H4 (cell line): Measurements from ENCODE around the gene LRIG1. TPM values are rescaled to one million over a fixed set of nuclear protein-coding genes. Genes with fewer than 3 reads are reported as not detected.
A peak's percentile ranks its signal among the peaks of the same experiment; 100 is the strongest.
"Not testable (repeated sequence)": the region's sequence is repeated elsewhere in the genome, so short reads cannot be mapped to it uniquely, and the experiment has no call there.

Source experiments
- DNase-seq: peaks from one replicate; pipeline ENCODE4 v3.0.0-alpha.2; 2015; ENCODE audit warnings: low spot score
- total RNA-seq: library from RNA; depleted of rRNA; stranded (reverse); fragments of >200 nt; shearing (Covaris generic); gene quantifications from 2 replicates; pipeline ENCODE4 v1.2.3, GENCODE V29; 2014

LRIG1 gene
- total RNA-seq, 1 experiment from 2014 or later, result 5.0 TPM

DNA sequence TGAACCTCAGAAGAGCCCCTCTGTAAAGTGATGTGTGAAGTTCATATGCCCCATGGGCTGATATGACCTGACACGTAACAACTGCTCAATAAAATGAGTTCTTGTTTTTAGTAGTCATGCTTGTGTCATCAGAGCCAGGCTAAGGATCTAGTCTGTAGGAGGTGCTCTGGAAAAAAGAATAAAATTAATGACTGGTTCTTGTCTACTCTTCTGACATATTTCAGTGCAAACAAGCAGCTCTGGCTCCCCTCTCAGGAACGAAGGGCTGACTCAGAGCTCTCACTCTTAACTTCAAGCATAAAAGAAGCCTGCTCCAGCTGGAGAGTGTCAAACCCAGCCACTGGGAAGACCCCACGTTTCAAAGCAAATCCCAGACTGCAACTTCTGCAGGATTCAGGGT lies 77.0 kb downstream of the LRIG1 start:
- DNase-seq, result no peak

DNA sequence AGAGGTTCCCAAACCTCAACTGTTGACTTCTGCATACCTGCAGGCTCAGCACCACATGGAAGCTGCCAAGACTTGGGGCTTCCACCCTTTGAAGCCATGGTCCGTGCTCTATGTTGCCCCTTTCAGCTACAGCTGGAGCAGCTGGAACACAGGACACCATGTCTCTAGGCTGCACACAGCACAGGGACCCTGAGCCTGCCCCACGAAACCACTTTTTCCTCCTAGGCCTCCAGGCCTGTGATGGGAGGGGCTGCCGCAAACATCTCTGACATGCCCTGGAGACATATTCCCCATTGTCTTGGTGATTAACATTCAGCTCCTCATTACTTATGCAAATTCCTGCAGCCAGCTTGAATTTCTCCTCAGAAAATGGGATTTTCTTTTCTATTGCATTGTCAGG lies 78.9 kb downstream of the LRIG1 start:
- not testable (repeated sequence) for DNase-seq

DNA sequence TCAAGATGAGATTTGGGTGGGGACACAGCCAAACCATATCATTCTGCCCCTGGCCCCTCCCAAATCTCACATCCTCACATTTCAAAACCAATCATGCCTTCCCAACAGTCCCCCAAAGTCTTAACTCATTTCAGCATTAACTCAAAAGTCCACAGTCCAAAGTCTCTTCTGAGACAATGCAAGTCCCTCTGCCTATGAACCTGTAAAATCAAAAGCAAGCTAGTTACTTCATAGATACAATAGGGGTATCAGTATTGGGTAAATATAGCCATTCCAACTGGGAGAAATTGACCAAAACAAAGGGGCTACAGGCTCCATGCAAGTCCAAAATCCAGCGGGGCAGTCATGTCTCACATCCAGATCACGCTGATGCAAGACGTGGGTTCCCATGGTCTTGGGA lies 79.7 kb downstream of the LRIG1 start:
- not testable (repeated sequence) for DNase-seq

DNA sequence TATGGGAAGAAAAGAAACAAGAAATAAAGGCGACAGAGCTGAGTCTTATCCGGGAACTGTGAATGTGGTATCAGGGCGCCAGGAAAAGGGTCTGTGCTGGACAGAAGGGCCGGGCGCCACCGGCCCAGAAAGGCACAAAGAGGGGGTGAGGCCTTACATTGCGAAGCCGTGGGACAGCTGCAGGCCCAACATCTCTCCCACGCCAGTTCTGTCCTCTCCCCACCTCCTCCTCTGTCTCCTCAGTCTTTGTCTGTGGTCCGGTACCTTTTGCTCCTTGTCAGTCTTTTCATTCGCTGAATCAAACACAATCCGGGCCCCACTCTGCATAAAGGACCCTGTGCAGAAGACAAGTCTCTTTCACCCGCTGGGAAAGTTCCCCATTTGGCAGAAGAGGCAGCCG lies 81.8 kb downstream of the LRIG1 start:
- no peak for DNase-seq

DNA sequence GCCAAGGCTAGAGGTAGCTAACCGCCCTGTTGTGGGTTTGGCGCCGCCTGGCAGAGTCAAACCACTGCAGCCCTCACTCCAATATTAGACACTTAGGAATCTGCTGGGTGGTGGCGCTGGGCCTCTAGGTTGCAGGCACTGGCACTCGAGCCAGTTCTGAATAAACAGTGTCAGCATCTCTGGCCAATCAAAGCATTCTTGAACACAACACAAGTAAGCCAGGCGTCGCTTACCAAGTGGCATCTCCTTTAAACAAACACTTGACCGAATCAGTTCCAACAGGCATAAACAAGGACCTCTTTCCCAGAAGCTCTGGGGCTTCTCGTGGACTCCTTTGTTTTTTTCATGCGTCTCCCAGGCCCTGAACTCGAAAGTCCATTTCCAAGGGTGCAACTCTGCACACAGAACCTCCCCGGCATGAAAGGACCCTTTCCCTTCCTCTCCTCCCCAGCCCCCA lies 82.3 kb downstream of the LRIG1 start:
- peak; percentile 86 for DNase-seq

DNA sequence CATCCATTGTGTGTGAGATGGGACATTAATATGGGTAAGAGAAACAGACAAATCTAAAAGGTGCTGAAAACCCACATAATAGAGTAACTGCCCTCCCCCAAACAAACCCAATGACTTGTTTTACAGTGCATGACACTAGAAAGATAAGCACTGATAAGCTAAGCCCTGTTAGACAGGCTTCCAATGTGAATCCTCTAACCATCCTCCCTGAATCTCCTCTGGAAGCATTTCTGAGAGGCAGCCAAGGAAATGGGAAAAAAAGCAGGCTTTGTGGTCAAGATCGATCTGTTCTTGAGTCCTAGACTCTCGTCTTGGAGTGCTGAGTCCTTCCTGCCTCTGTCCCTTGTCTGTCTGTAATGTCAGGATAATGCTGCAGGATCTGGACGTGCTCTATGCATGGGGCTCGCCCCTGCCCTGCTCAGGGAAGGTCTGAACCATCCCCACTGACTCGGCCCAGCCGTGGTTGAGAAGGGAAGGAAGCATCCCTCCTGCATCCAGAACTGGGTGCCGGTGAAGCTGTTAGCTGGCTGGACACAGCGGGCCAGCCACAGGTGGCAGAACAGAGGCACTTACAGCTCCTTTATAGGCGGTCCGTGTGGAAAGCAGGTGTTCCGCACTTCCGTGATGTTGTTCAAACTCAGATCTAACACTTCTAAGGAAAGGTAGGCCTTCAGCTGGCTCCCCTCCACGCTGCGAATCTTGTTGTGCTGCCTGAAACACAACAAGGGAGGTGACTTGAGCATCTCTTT lies 84.1 kb downstream of the LRIG1 start:
- DNase-seq, result no peak

DNA sequence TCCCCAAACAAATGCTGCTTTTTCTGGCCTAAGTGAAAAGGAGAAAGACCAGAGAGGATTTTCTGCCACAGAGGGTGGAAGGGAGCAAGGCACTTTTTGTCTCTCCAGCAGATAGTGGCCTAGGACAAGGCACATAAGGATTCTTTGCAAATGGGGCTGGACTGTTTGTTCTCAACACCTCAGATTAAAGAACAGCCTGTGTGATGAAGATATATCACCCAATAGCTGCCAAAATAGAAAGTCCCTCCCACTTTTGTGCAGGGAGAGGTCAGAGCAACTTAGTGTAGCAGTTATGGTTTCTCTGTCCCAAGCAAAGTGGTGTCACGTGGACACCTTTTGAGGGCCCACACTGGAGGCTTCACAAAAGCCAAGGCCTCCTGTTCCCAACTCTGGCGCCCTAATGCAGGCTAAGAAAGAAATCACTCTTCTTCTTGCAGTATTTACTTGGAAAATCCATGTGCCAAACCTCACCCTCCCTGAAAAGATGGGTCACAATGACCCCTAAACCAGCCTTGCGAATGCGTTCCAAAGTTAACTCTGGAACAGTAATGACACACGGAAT lies 84.9 kb downstream of the LRIG1 start:
- DNase-seq, result no peak

DNA sequence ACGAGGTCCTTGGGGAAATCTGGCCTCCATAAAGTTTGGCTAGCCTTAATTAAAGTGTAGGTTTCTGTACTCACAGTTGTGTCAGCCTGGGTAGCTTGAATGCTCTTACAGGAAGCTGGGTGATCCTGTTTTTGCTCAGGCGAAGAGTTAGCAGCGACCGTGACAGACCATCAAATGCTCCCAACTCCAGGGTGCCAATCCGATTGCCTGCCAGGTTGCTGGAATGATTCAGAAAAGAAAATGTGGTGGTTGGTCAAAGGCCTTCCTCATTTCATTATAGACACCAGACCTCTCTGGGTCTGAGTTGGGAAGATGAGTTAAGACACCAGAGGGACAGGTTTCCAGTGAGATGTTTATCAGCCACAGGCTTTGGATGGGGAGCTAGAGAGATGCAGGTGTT lies 86.0 kb downstream of the LRIG1 start:
- DNase-seq, result no peak

DNA sequence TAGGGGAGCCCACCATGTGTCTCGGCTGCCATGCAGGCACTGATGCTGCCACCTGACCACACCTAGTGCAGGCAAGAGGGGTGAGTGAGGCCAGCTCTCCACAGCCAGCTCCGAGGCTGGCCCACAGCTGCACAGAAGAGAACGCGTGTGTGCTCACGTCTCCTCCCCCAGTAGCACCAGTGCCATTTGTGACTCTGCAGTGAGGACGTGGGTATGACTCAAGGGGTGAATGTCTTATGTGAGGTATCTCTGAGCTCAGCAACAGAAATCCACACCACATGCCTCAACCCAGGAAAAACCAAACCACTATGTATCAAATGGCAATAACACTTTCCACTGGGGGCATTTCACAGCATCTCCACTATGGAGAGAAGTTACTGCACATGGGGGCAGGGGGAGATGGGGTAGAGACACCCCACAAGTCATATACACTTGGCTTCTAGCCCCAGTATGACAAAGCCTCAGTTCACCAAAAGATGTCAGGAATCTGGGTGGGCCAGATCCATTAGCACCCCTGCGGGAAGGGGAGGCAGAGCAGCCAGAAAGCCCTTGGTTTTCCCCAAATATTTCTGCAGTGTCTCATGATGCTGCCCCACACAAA lies 87.6 kb downstream of the LRIG1 start:
- peak; percentile 13 for DNase-seq

DNA sequence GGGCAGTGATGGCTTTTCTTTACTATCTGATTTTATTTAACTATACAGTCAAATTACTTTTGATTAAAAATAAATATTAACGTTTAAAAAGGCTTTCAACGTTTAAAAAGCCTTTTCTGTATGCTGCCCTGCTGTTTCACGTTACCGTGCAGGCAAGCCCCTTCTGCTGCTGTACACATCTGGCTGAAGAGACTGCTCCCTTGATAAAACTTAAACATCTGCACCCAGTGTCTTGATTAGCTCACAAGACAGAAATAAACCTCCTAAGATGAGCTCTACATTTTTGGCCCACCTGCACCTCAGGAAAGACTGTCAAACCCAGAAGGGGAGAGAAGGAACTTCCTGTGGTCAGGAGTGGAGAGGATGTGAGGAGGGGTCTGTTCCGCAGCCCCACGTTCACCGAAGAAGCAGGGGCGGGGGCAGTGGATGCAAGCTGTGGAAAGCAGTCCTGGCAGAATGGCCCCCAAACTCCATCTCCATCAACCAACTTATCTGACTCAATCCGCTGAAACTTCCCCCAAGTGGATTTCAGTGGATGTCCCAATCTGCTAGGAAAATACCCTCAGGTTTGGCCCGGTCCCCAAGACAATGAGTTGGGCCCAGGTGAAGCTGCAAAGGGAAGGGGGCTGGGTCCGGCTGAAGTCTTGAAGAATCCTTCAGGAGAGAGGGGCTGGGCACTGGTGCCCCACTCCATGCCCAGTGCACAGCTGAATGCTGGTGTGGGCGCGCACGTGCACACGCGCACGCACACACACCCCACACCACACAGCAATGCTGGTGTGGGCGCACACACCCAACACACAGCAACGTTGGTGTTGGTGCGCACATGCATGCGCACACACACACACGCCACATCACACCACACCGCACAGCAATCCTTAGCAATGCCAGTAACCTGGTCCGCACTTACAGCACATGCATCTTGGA lies 88.6 kb downstream of the LRIG1 start:
- DNase-seq, result no peak

DNA sequence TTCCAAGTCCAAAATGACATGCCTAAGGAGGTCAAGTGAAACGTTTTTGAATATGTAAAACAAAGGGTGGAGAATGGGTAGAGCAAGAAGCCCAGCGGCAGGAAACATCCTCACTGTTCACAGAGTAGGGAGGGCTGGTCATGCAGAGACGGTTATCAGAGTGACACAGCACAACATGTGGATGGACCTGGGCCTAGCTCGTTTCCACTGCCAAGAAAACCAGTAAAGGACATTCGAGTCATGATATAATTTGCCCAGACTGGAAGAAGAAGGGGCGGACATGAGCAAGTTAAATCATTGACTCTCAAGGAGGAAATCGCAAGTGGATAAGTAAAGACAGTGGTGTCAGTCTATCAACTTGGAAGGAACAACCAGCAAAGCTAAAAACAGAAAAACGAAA lies 89.3 kb downstream of the LRIG1 start:
- DNase-seq, result no peak

DNA sequence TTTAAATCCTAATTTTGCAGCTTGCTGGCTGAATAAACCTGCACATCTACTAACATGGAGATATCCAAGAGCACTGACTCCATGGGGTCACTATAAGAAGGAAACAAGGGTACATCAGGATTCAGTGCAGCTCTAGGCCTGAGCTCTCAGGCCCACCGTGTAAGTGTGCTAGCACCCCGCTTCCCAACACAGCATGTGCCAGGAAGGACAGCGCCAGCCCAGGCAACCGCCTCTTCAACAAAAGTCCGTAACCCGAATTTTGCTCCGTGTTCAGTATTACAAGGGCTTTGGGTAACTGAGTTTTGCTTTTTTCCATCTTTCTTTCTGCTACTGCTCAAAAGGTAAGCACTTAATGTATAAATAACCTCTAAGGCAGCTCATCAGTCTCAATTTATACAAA lies 89.8 kb downstream of the LRIG1 start:
- no peak for DNase-seq

DNA sequence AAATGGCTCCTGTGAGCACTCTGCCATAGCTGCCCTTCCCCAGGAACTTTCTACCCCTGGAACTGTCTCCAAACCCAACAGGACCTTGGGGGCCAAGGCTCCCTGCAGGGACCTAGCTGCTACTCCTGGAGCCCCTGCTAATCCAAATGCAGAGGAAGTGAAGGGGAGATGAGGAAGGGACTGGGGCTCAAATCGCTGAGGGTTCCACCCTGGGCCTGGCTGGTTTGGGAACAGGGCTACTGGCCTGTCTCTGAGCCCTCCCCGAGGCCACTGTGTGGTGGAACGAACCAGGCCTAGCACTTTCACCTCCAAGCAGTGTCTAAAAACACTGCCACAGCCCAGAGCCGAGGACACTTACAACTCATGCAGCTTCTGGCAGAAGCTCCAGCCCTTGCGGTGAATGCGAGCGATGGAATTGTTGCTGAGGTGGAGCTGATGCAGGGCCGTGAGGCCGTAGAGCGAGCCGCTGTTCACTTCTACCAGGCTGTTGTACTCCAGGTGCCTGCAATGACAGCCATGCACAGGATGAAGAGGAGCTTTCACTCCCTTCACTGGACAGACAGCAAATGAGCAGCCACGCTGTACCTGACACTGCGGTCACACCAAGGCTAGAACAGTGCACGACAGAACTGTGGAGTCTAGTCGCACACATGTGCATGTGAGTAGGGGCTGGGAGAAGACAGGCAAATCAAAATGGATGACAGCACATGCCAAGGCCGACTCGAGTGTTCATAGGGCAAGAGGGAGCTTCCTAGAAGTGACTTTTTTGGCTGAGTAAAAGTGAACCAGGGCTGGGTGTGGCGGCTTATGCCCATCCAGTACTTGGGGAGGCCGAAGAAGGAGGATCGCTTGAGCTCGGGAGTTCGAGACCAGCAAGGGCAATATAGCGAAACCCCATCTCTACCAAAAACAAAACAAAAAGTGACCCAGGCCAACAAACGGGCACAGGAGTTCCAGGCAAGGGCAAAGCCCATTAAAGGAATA lies 90.8 kb downstream of the LRIG1 start:
- DNase-seq, result no peak

DNA sequence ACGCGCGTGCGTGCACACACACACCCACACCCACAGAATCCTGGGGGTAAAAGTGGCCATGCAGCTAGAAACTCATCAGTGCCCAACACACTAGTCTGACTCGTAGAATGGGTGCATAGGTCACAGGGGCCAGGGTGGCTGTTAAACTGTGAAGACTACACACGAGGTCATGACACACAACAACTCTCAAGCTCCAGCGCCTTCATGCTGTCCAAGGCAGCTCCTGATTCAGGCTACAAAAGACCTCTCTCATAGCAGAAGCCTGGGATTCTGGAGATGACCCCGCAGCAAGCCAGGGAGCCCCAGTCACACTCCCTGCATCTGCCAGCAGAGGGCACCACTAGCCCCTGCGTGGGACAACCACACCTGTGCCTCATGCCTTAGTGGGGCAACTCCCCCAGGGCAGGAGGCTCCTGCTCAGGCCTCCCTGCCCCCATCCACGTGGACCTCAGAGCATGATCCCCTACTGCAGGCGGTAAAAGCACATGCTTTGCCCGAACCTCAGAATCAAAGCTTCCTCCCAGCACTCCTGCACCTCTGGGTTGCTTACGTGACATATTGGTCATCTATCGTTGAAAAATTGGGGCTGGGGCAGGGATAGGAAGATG lies 93.1 kb downstream of the LRIG1 start:
- peak; percentile 30 for DNase-seq

DNA sequence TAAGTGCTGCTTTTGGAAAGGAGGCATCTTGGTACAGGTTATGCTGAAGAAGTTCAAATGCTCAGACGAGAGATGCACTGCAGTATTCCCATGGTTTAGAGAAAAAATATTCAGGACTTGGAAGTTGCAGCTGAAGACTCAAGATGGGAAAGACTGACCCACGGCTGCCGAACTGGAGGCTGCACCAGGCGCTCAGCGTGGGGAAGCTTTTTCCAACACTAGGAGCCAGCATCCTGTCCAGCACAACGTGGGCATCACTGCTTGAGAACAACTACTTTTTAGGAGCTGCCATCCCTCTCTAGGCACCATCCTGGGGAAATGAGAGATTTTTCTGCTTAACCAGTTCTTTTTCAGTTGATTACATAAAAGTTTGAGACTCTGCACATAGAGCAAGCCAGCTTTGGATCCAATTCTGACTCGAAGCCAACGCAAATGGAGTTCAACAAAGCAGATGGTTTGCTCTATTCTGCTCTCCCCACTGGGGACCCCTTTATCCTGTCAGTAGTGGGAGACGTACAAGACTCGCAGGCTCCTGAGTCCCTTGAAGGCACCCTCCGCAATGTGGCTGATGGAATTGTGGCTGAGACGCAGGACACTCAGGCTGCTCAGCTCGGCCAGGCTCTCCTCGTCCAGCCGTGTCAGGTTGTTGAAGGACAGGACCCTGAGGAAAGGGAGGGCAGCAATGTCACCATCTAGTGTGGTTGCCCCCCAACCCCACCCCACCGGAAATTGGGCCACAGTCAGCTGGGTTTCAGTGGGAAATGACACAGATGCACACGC lies 93.8 kb downstream of the LRIG1 start:
- no peak for DNase-seq

DNA sequence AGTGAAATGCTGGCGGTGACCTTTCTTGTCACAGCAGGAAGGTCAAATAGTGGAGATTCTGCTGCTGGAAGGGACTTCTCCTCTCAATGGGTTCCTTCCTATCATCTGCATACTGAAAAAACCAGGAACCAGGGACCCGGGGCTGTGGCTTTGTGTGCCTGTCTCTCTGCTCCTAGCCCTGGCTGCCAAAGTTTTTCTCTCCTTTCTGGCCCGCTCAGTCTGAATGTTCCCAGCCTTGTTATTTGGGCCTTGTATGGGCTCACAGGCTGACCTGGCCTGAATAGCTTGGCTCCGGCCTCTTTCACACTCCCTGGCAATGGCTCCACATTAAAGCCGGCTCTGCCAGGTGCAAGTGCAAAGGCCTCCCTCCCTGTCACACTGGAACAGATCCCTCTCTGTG lies 94.7 kb downstream of the LRIG1 start:
- no peak for DNase-seq

DNA sequence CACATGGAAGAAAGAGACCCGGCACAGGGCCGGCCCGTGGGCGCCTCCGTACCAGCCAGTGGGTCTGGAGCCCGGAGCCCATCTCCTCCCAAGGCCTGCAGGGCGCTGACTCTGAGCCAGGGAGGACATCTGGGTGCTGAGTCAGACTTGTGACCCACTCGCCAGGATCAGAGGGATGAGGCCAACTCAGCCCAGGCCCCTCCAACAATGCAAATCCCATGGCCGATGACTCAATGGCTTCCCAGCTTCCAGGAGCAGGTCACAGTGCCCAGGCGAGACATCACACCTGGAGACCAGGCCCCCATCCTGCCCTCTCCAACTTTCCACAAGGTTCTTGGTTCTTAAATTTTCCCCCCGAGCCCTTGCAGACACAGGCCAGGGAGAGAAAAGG lies 95.1 kb downstream of the LRIG1 start:
- no peak for DNase-seq

DNA sequence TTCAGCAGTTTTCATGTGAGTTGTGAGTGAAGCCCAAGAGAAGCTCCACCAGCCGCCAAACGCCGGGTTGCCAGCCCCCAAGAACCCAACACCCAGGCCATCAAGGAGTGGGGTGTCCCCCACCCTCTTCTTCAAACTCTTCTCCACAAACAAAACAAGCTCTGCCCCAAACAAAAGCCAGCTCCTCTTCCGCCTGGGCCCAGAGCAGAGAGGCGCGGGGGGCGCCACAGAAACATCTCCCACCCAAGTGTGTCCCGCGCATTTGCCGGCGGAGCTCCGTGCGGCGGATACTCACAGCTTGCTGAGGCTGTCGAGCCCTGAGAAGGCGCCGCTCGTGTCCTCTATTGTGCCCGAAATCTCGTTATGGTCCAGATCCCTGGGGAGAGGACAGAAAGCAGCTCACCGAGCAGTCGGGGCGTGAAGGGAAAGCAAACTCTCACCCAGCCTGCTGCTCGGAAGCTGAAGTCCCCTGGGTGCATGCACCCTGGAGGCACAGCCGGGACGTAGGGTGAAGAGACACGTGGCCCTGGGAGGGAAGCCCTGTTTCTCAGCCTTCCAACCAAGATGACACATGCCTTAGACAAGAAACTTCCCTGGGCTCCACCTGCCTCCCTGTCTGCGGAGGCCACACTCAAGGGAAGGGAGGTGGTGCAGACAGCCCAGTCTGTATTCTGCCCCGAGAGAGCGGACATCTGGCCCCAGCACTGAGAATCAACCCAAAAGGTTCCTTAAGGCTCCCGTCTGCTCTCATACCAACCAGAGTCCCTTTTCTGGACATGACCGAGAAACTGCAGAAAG lies 95.7 kb downstream of the LRIG1 start:
- DNase-seq, result no peak

DNA sequence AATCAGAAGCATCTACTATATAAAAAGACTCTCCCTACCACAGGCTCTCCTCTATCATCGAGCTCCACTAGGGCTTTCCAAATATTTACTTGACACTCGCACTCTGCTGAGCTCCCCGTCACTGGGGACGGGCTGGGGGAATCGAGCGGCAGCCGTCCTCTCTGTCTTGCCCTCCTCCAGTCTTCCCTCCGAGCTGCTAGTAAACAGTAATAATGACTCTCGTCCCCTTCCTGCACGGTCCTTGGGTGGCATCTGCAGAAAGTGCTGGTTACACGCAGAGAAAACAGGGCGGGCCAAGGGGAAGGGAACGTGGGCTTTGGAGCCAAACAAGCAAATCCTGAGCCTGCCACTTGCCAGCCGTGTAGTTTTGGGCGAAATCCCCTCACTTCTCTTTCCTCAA lies 96.6 kb downstream of the LRIG1 start:
- no peak for DNase-seq
